Cardiac fibroblast (primary cell): Measurements from ENCODE around the gene FNDC3B.
A peak's percentile ranks its signal among the peaks of the same experiment; 100 is the strongest.

Source experiments
- DNase-seq, 2 donors: peaks; one replicate each; pipeline versions ENCODE4 v3.0.0 to v3.0.0-alpha.2; 2010; ENCODE audit warnings: low read depth in 2 of 2
- H3K4me3 ChIP-seq, 2 donors: replicated peaks in 1 of 2; 1 replicate in 1 of 2; 2 replicates in 1 of 2; pipeline ENCODE4 v1.5.1; 2011; ENCODE audit warnings: low read depth in 2 of 2, low read length in 2 of 2, mild to moderate bottlenecking in 2 of 2, moderate library complexity in 1 of 2
- TF ChIP-seq, protein P1 (sequence below): IDR thresholded peaks from one replicate; pipeline ENCODE4 v1.5.1; 2011; ENCODE audit warnings: low read depth, mild to moderate bottlenecking, low read length, inconsistent platforms

The FNDC3B gene

DNA sequence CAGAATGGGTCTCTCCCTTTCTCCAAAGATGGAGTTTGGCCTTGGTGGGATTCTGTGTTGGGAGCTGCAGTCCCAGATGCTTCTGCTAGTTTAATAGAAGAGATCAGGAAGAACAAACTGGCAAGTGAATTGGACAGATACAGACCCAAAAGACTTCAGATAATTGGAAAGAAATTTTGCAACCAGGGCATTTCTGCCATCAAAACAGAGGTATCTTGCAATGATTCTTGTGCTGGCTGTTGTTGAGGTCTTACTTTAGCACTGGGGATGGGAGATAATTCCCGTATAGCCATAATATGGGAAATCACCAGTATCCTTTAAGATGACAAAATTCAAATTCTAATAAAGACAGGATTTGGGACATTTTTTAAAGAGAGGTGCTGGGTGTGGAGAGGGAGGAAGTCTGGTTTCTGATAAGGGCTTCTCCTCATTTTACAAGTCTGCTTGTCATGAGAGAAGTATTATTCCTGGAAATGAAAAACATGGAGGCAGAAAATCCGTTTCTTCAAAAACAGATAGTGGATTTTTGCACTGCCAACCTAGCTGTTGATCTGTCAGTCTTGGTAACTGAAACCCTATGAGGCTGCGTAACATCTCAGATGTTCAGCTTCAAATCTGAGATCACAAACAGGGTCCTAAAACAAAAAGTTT lies 40.1 kb downstream of the FNDC3B start:
- no peak overlapping the region for H3K4me3 ChIP-seq
- TF ChIP-seq, protein P1, sequence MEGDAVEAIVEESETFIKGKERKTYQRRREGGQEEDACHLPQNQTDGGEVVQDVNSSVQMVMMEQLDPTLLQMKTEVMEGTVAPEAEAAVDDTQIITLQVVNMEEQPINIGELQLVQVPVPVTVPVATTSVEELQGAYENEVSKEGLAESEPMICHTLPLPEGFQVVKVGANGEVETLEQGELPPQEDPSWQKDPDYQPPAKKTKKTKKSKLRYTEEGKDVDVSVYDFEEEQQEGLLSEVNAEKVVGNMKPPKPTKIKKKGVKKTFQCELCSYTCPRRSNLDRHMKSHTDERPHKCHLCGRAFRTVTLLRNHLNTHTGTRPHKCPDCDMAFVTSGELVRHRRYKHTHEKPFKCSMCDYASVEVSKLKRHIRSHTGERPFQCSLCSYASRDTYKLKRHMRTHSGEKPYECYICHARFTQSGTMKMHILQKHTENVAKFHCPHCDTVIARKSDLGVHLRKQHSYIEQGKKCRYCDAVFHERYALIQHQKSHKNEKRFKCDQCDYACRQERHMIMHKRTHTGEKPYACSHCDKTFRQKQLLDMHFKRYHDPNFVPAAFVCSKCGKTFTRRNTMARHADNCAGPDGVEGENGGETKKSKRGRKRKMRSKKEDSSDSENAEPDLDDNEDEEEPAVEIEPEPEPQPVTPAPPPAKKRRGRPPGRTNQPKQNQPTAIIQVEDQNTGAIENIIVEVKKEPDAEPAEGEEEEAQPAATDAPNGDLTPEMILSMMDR = no peak
- no peak for DNase-seq

DNA sequence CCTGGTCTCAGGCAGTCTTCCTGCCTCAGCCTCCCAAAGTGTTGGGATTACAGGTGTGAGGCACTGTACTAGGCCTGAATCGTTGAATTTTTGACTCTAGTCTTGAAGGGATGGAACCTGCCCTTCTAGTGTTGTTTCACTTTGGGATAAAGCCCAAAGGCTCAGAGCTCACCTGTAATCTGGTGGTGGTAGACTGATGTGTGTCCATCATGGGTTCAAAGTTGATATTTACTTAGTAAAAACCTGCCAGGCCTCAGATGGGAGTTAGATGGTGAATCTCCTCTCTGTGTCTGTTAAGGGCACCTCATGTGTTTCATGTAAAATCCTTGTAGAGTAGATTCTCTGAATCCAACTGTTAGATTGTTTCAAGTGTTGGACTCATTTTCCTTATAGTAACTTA lies 41.1 kb downstream of the FNDC3B start:
- no peak for DNase-seq
- TF ChIP-seq, protein P1 = no peak
- H3K4me3 ChIP-seq = no peak overlapping the region

DNA sequence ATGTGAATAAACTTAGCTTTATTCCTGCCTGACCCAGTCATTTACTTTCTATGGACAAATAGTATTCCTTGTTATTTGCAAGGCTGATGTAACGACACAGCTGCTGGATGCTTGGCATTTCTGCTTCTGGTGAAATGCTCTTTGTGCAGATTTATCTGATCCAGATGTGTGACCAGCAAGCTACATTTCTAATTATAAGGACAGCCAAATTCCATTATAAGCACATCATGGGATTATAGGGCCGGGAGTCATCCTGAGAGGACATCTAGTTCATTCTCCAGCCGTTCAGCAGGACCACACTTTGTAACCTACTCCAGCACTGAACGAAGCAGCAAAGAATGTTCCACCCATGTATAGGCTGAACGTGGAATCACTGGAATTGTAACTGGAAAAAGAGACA lies 42.9 kb downstream of the FNDC3B start:
- TF ChIP-seq, protein P1 = no peak
- no peak overlapping the region for H3K4me3 ChIP-seq
- peak; percentile 87 to 95 for DNase-seq

DNA sequence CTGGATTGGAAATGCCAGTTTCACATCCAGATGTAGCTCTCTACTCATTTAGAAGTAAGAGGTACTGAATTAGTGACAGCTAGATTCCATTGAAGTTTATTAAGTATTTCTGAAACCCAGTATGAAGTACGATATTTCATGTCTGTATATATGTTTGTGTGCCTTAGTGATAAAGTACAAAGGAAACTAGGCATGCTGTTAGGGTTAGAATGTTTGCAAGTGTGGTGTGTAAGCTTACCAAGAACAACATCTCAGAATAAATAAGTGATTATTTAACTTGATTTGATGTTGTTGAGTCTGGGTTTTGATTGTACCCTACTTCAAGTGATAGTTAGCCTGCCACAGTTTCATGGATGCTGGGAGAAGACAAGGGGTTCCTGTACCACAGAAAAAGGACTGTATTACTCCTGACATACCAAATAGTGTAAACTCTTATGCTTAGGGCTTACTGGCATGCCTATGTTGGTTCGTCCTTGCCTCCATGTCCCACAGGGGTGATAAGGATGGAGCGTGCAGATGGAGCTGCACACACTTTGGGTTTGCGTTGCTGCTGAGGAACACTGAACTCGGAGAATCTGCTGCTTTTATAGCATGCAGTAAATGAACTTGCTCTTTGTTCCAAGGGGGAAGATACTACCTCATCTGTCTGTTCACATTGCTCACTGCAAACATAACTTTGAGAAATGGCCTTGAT lies 43.6 kb downstream of the FNDC3B start:
- no peak overlapping the region for H3K4me3 ChIP-seq
- no peak for DNase-seq
- TF ChIP-seq, protein P1 = no peak

DNA sequence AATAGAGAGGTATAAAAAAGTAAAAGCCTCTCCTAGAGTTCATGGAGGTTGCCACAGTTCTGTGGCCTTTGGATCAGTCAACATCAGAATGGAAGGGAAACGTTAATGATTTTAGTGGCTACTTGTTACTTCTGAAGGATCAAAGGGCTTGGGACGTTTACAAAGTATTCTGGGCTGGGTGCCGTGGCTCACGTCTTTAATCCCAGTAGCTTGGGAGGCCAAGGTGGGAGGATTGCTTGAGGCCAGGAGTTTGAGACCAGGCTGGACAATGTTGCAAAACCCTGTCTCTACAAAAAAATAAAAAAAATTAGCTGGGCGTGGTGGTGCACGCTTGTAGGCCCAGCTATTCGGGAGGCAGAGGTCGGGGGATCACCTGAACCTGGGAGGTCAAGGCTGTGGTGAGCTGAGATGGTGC lies 44.6 kb downstream of the FNDC3B start:
- H3K4me3 ChIP-seq = no peak overlapping the region
- TF ChIP-seq, protein P1 = no peak
- no peak for DNase-seq

DNA sequence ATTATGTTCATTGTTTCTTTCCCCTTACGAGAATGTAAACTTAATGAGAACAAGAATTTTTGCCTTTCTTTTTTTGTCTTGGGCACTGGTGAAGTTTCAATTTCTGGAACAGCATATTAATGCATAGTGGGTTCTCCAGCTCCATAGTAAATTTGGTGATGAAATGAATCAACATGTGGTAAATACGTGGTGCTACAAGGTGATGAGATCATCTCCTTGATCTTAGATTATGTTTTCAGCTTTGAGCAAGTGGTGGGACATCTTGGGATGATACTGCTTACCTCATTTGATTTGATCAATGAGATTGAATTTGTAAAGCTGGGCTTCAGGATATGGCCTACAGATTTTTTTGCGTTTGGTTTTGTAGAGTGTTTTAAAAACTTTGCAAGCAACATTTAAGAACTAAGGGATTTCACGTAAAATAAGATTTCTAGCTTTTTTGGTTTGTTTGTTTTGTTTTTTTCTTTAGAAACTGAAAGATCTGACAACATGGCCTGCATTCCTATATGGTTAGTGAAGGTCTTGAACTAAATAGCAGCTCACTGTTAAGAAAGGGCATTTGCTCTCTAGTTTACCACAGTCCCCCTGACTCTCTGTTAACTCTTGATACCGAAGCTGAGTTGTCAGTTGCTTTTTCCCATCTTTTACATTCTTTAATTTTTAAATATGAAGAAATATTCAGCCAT lies 45.6 kb downstream of the FNDC3B start:
- no peak overlapping the region for H3K4me3 ChIP-seq
- peak in 1 of 2 donors; percentile 52 for DNase-seq
- TF ChIP-seq, protein P1 = no peak
